Measurements from ENCODE around the gene LPAR2. TPM values are rescaled to one million over a fixed set of nuclear protein-coding genes. Genes with fewer than 3 reads are reported as not detected.

Gene LPAR2
- polyA plus RNA-seq, 1 donor from 2014 or later, result 77.1 TPM

- TF ChIP-seq TAF1 (IDR thresholded peaks at IDR 0.05; ENCODE audit: low read depth), result no peak
- TF ChIP-seq EP300 (conservative IDR thresholded peaks at IDR 0.05; ENCODE audit: poor library complexity, severe bottlenecking), result no peak
- TF ChIP-seq, protein P1, sequence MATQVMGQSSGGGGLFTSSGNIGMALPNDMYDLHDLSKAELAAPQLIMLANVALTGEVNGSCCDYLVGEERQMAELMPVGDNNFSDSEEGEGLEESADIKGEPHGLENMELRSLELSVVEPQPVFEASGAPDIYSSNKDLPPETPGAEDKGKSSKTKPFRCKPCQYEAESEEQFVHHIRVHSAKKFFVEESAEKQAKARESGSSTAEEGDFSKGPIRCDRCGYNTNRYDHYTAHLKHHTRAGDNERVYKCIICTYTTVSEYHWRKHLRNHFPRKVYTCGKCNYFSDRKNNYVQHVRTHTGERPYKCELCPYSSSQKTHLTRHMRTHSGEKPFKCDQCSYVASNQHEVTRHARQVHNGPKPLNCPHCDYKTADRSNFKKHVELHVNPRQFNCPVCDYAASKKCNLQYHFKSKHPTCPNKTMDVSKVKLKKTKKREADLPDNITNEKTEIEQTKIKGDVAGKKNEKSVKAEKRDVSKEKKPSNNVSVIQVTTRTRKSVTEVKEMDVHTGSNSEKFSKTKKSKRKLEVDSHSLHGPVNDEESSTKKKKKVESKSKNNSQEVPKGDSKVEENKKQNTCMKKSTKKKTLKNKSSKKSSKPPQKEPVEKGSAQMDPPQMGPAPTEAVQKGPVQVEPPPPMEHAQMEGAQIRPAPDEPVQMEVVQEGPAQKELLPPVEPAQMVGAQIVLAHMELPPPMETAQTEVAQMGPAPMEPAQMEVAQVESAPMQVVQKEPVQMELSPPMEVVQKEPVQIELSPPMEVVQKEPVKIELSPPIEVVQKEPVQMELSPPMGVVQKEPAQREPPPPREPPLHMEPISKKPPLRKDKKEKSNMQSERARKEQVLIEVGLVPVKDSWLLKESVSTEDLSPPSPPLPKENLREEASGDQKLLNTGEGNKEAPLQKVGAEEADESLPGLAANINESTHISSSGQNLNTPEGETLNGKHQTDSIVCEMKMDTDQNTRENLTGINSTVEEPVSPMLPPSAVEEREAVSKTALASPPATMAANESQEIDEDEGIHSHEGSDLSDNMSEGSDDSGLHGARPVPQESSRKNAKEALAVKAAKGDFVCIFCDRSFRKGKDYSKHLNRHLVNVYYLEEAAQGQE (IDR thresholded peaks at IDR 0.05; ENCODE audit: borderline replicate concordance), result no peak
- no peak for TF ChIP-seq MXI1 (conservative IDR thresholded peaks at IDR 0.05; ENCODE audit: poor library complexity, severe bottlenecking)
- TF ChIP-seq SMC3 (conservative IDR thresholded peaks at IDR 0.05; ENCODE audit: poor library complexity), result no peak
- TF ChIP-seq RAD21 (conservative IDR thresholded peaks at IDR 0.05), result no peak
- TF ChIP-seq, protein P2, sequence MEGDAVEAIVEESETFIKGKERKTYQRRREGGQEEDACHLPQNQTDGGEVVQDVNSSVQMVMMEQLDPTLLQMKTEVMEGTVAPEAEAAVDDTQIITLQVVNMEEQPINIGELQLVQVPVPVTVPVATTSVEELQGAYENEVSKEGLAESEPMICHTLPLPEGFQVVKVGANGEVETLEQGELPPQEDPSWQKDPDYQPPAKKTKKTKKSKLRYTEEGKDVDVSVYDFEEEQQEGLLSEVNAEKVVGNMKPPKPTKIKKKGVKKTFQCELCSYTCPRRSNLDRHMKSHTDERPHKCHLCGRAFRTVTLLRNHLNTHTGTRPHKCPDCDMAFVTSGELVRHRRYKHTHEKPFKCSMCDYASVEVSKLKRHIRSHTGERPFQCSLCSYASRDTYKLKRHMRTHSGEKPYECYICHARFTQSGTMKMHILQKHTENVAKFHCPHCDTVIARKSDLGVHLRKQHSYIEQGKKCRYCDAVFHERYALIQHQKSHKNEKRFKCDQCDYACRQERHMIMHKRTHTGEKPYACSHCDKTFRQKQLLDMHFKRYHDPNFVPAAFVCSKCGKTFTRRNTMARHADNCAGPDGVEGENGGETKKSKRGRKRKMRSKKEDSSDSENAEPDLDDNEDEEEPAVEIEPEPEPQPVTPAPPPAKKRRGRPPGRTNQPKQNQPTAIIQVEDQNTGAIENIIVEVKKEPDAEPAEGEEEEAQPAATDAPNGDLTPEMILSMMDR (IDR thresholded peaks at IDR 0.05; ENCODE audit: poor library complexity, severe bottlenecking), result no peak
- no peak for TF ChIP-seq EZH2 (IDR thresholded peaks at IDR 0.05; ENCODE audit: borderline replicate concordance, insufficient read depth, low read length, poor library complexity, severe bottlenecking)
- no peak for TF ChIP-seq POLR2AphosphoS5 (IDR thresholded peaks at IDR 0.05)
- H3K9me3 ChIP-seq (ENCODE audit: low read length), result no peaks in the 10 kb centered on the region
- H3K4me2 ChIP-seq (ENCODE audit: low read length), result no peak overlapping the region
- no peaks in the 10 kb centered on the region for H3F3A ChIP-seq (ENCODE audit: insufficient read depth, low read length, poor library complexity, severe bottlenecking)
- H3K4me3 ChIP-seq (ENCODE audit: low read length), result no peak overlapping the region
- H2AFZ ChIP-seq (ENCODE audit: low read depth, low read length), result no peak overlapping the region
- no peaks in the 10 kb centered on the region for H3K27me3 ChIP-seq (ENCODE audit: insufficient read depth, low read depth, low read length)
- H3K27ac ChIP-seq (ENCODE audit: low read length), result no peak overlapping the region
- H3K79me2 ChIP-seq (replicated peaks; ENCODE audit: insufficient read depth, low read length), result no peaks in the 10 kb centered on the region
- no peaks in the 10 kb centered on the region for H4K20me1 ChIP-seq (ENCODE audit: insufficient read depth)
- H3K36me3 ChIP-seq (ENCODE audit: insufficient read depth, low read length), result no peaks in the 10 kb centered on the region
- no peaks in the 10 kb centered on the region for H3K9me2 ChIP-seq (ENCODE audit: insufficient read depth, low read length)
- no peak overlapping the region for H3K9ac ChIP-seq (ENCODE audit: low read length)
Measured at GRCh38 chr19:19651076-19651475, 23.1 kb upstream of the LPAR2 start.

DNA sequence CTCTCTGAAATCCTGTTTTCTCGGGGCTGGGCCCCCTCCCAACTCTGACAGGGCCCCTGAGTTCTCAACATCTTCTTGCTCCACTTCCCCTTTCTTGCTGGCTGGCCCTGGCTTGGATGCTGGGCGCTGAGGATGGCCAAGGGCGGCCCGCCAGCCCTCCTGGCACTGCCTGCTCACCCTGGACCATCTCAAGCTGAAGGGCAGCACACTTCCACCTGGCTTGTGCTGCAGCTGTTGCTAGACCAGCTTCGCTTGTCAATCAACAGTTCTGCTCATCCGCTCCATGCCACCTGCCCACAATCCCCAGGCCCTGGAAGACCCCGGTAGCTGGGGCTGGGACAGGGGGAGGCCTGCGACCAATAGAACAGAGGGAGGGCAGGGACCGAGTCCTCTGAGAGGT lies 22.3 kb upstream of the LPAR2 start:
- Histone ChIP-seq H3K27ac (ENCODE audit: low read length) (no peak overlapping the region), H3K9me2 (ENCODE audit: insufficient read depth, low read length) (no peaks in the 10 kb centered on the region), H2AFZ (ENCODE audit: low read depth, low read length) (no peak overlapping the region), H4K20me1 (ENCODE audit: insufficient read depth) (no peaks in the 10 kb centered on the region), H3K79me2 (replicated peaks; ENCODE audit: insufficient read depth, low read length) (no peaks in the 10 kb centered on the region), H3K9ac (ENCODE audit: low read length) (no peak overlapping the region), H3F3A (ENCODE audit: insufficient read depth, low read length, poor library complexity, severe bottlenecking) (no peaks in the 10 kb centered on the region), H3K36me3 (ENCODE audit: insufficient read depth, low read length) (no peaks in the 10 kb centered on the region), H3K27me3 (ENCODE audit: insufficient read depth, low read depth, low read length) (no peaks in the 10 kb centered on the region), H3K4me3 (ENCODE audit: low read length) (no peak overlapping the region), H3K4me2 (ENCODE audit: low read length) (no peak overlapping the region), H3K9me3 (ENCODE audit: low read length) (no peaks in the 10 kb centered on the region)
- TF ChIP-seq, protein P2 (IDR thresholded peaks at IDR 0.05; ENCODE audit: poor library complexity, severe bottlenecking), result no peak
- TF ChIP-seq EZH2 (IDR thresholded peaks at IDR 0.05; ENCODE audit: borderline replicate concordance, insufficient read depth, low read length, poor library complexity, severe bottlenecking) (no peak), MXI1 (conservative IDR thresholded peaks at IDR 0.05; ENCODE audit: poor library complexity, severe bottlenecking) (no peak), RAD21 (conservative IDR thresholded peaks at IDR 0.05) (no peak), EP300 (conservative IDR thresholded peaks at IDR 0.05; ENCODE audit: poor library complexity, severe bottlenecking) (no peak), POLR2AphosphoS5 (IDR thresholded peaks at IDR 0.05) (no peak), TAF1 (IDR thresholded peaks at IDR 0.05; ENCODE audit: low read depth) (no peak), SMC3 (conservative IDR thresholded peaks at IDR 0.05; ENCODE audit: poor library complexity) (no peak)
- TF ChIP-seq, protein P1 (IDR thresholded peaks at IDR 0.05; ENCODE audit: borderline replicate concordance), result no peak
